ENCODE results near the gene SLC14A1. TPM values are rescaled to one million over a fixed set of nuclear protein-coding genes. Genes with fewer than 3 reads are reported as not detected.

Gene SLC14A1
- total RNA-seq = 62.7 and 81.0 TPM in 2 replicates

GRCh38 chr18:45723567-45724355 lies at the start of gene SLC14A1:
Gene SLC14A1 (plus strand): TSS chr18:45724181. CDS start chr18:45730321, 6,140 bp downstream.

Other genes starting within 250 kb of the SLC14A1 start
- gene SLC14A2, start 108.7 kb upstream of the SLC14A1 start, total RNA-seq = 0.17 TPM in 1 of 2 replicates, not detected in the other
- gene SIGLEC15, start 101.5 kb downstream of the SLC14A1 start, total RNA-seq = 3.1 and 5.7 TPM in 2 replicates
- 79.1 and 88.3 TPM in 2 replicates for gene EPG5, start 243.1 kb downstream of the SLC14A1 start, total RNA-seq

Data from smooth muscle cell of trachea (primary cell).